Measurements from ENCODE around the gene PTPDC1.

Gene PTPDC1

GRCh38 chr9:94084314-94084713 is at the start of gene PTPDC1:
Gene PTPDC1, plus strand, starts transcription at chr9:94084464. Its CDS starts 67 bp downstream, at chr9:94084531.
- H3K4me3 ChIP-seq (ENCODE audit: low read length), result no peak within 1 kb of the TSS
- DNase-seq (ENCODE audit: low read depth), result peak; percentile 18

GRCh38 chr9:94034511-94034910 is 49.8 kb upstream of the PTPDC1 start:
- TF ChIP-seq CTCF (IDR thresholded peaks at IDR 0.05; ENCODE audit: insufficient read depth, low read depth, low read length, missing control alignments), result no peak
- no peak overlapping the region for H3K4me3 ChIP-seq (ENCODE audit: low read length)

More at GRCh38 chr9:94084314-94084713, at the start of gene PTPDC1:
- no peak for TF ChIP-seq CTCF (IDR thresholded peaks at IDR 0.05; ENCODE audit: insufficient read depth, low read depth, low read length, missing control alignments)

GRCh38 chr9:94039786-94040185 is 44.5 kb upstream of the PTPDC1 start:
- no peak overlapping the region for H3K4me3 ChIP-seq (ENCODE audit: low read length)
- no peak for TF ChIP-seq CTCF (IDR thresholded peaks at IDR 0.05; ENCODE audit: insufficient read depth, low read depth, low read length, missing control alignments)
- no peak for DNase-seq (ENCODE audit: low read depth)

More at GRCh38 chr9:94034511-94034910, 49.8 kb upstream of the PTPDC1 start:
- no peak for DNase-seq (ENCODE audit: low read depth)

GRCh38 chr9:94042516-94043360 is 41.5 kb upstream of the PTPDC1 start:
- no peak for DNase-seq (ENCODE audit: low read depth)
- TF ChIP-seq CTCF (IDR thresholded peaks at IDR 0.05; ENCODE audit: insufficient read depth, low read depth, low read length, missing control alignments), result no peak
- no peak overlapping the region for H3K4me3 ChIP-seq (ENCODE audit: low read length)

GRCh38 chr9:94054716-94055115 is 29.5 kb upstream of the PTPDC1 start:
- H3K4me3 ChIP-seq (ENCODE audit: low read length), result no peak overlapping the region
- DNase-seq (ENCODE audit: low read depth), result no peak
- no peak for TF ChIP-seq CTCF (IDR thresholded peaks at IDR 0.05; ENCODE audit: insufficient read depth, low read depth, low read length, missing control alignments)

GRCh38 chr9:94056442-94056974 is 27.8 kb upstream of the PTPDC1 start:
- no peak for TF ChIP-seq CTCF (IDR thresholded peaks at IDR 0.05; ENCODE audit: insufficient read depth, low read depth, low read length, missing control alignments)
- H3K4me3 ChIP-seq (ENCODE audit: low read length), result no peak overlapping the region
- peak; percentile 49 for DNase-seq (ENCODE audit: low read depth)

Data from epithelial cell of esophagus (primary cell).